ENCODE results near the gene DEDD.

Gene DEDD

GRCh38 chr1:161176468-161177111 is 44.1 kb upstream of the DEDD start:
- peak overlapping the region; percentile 81 for H3K4me3 ChIP-seq (replicated peaks; ENCODE audit: low read depth, low read length)
- no peak for DNase-seq (ENCODE audit: extremely low read depth, low read depth)
- TF ChIP-seq, protein P1, sequence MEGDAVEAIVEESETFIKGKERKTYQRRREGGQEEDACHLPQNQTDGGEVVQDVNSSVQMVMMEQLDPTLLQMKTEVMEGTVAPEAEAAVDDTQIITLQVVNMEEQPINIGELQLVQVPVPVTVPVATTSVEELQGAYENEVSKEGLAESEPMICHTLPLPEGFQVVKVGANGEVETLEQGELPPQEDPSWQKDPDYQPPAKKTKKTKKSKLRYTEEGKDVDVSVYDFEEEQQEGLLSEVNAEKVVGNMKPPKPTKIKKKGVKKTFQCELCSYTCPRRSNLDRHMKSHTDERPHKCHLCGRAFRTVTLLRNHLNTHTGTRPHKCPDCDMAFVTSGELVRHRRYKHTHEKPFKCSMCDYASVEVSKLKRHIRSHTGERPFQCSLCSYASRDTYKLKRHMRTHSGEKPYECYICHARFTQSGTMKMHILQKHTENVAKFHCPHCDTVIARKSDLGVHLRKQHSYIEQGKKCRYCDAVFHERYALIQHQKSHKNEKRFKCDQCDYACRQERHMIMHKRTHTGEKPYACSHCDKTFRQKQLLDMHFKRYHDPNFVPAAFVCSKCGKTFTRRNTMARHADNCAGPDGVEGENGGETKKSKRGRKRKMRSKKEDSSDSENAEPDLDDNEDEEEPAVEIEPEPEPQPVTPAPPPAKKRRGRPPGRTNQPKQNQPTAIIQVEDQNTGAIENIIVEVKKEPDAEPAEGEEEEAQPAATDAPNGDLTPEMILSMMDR (IDR thresholded peaks at IDR 0.05; ENCODE audit: low read depth, low read length, missing control alignments), result no peak

DNA sequence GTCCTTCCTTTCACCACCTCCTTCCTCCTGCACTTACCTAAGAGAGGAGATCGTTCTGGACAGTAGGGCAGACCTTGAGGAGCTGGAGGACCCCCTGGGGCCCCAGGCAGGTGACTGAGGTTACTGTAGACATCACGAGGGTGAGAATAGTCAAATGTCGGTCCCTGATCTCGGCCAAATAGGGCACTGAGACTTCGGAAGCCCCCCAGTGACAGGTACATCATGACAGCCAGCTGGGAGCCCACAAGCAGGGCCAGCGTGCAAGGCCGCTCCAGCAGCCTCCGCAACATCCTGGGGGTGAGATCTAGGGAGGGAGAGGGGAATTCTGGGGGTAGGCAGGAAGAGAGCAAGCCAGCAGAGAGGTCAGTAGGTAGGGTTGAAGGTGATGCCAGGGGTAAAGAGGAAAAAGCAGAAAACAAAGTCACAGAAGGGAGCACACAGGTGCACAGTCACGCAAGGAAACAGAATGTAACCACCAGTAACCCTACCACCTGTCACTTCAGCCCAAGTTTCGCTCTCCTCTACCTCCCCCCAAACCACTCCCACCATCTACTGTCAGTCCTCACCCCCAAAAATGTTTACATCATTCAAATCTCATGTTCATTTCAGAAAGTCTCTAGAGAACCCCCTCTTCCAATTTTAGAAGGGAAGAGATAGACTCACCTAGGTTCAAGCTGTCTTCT is 43.4 kb upstream of the DEDD start:
- peak overlapping the region; percentile 81 for H3K4me3 ChIP-seq (replicated peaks; ENCODE audit: low read depth, low read length)
- TF ChIP-seq, protein P1 (IDR thresholded peaks at IDR 0.05; ENCODE audit: low read depth, low read length, missing control alignments), result no peak
- DNase-seq (ENCODE audit: extremely low read depth, low read depth), result no peak

DNA sequence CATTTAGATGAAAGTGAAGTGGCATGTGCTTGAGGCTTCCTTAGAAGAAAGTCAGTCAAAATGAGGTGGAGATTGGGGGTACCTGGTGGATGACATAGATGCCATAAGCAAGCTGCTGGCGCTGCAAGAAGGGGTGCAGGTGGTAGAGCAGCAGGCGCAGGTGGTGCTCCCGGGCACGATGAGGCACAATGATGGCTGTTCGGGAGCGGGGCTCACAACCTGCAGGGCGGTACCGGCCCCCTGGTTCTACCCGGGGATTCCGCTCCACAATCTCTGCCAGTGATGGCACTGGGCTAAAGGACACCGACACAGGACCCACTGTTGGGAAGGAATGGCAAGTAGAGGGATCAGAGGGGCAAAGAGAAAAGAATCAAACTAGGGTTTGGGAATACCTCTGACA is 42.4 kb upstream of the DEDD start:
- H3K4me3 ChIP-seq (replicated peaks; ENCODE audit: low read depth, low read length), result no peak overlapping the region
- TF ChIP-seq, protein P1 (IDR thresholded peaks at IDR 0.05; ENCODE audit: low read depth, low read length, missing control alignments), result no peak
- no peak for DNase-seq (ENCODE audit: extremely low read depth, low read depth)

DNA sequence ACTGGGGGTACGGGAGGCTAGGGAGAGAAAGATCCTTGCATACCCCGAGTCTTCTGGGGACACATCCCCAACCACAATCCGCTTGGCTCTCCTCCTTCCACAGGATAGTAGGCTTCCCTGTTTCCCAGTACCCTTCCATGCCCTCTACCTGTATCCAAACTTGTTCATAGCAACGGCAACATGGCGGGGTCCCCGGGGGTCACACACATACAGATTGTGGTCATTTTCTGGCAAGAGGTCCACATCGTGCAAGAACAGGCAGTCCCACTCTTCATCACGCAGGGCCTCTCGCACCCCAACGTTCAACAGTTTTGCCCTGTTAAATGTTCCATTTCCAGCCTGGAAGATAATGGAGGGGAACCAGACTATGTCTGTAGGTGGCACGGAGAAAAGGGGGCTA is 41.2 kb upstream of the DEDD start:
- TF ChIP-seq, protein P1 (IDR thresholded peaks at IDR 0.05; ENCODE audit: low read depth, low read length, missing control alignments), result no peak
- no peak for DNase-seq (ENCODE audit: extremely low read depth, low read depth)
- H3K4me3 ChIP-seq (replicated peaks; ENCODE audit: low read depth, low read length), result no peak overlapping the region

GRCh38 chr1:161172776-161173376 is 40.4 kb upstream of the DEDD start:
- TF ChIP-seq, protein P1 (IDR thresholded peaks at IDR 0.05; ENCODE audit: low read depth, low read length, missing control alignments), result no peak
- no peak overlapping the region for H3K4me3 ChIP-seq (replicated peaks; ENCODE audit: low read depth, low read length)
- no peak for DNase-seq (ENCODE audit: extremely low read depth, low read depth)

DNA sequence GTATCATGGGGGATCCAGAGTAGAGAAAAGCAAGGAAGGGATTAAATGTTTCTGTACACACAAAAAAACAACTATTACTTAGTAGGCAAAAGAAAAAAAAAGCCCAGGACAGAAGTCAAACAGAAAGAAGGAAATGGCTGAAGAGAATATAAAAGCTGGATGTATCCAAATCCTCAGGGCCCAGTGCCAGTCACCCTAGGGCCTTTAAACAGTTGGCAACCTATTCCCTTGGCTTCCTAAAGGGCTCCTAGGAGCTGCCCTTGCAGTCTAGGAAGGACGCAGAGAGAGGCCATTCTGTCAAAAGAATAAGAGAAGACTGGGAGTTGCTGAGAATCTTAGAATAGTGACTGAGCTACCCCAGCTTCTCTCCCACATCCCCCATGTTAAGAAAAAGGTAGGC is 39.9 kb upstream of the DEDD start:
- H3K4me3 ChIP-seq (replicated peaks; ENCODE audit: low read depth, low read length), result no peak overlapping the region
- TF ChIP-seq, protein P1 (IDR thresholded peaks at IDR 0.05; ENCODE audit: low read depth, low read length, missing control alignments), result no peak
- DNase-seq (ENCODE audit: extremely low read depth, low read depth), result no peak
